Cardiac muscle cell (in vitro differentiated cells and primary cell): ENCODE data around the gene SLC66A2. TPM values are rescaled to one million over a fixed set of nuclear protein-coding genes. Genes with fewer than 3 reads are reported as not detected.

Experiments used
- DNase-seq, 2 donors: peaks; one replicate each; pipeline versions ENCODE4 v3.0.0 to v3.0.0-alpha.2; 2010 to 2017; ENCODE audit warnings: low read depth in 1 of 2, low spot score in 1 of 2
- H3K27ac ChIP-seq: fragments of 200-600 bp; sonication (generic); 2 replicates; pipeline ENCODE4 v1.5.1; 2016
- H3K27me3 ChIP-seq: fragments of 200-600 bp; sonication (generic); 2 replicates; pipeline ENCODE4 v1.6.0; 2016; ENCODE audit warnings: control low read depth
- H3K36me3 ChIP-seq: fragments of 200-600 bp; sonication (generic); 2 replicates; pipeline ENCODE4 v1.5.1; 2016; ENCODE audit warnings: control low read depth
- H3K4me1 ChIP-seq: fragments of 200-600 bp; sonication (generic); 2 replicates; pipeline ENCODE4 v1.8.1; 2017; ENCODE audit warnings: low read depth, mild to moderate bottlenecking, mixed run types
- H3K4me3 ChIP-seq: fragments of 200-600 bp; sonication (generic); 2 replicates; pipeline ENCODE4 v1.5.1; 2016; ENCODE audit warnings: mild to moderate bottlenecking
- H3K9me3 ChIP-seq: fragments of 200-600 bp; sonication (generic); 2 replicates; pipeline ENCODE4 v1.5.1; 2017; ENCODE audit warnings: low read depth, mild to moderate bottlenecking, control low read depth
- CTCF ChIP-seq: IDR thresholded peaks from 2 replicates; pipeline ENCODE4 v1.5.1; 2012; ENCODE audit warnings: low read depth, mild to moderate bottlenecking, low read length
- polyA plus RNA-seq: library from polyadenylated mRNA; unstranded; fragments of >200 nt; fragmentation: Nextera tagmentation; extraction: Ambion mirVana; gene quantifications from 2 replicates; pipeline ENCODE4 v1.2.1, GENCODE V29; 2016
- total RNA-seq: library from RNA; depleted of rRNA; stranded (reverse); fragments of >200 nt; gene quantifications from 2 replicates; pipeline ENCODE4 v1.2.3, GENCODE V29; 2016

Gene SLC66A2
- total and polyA plus RNA-seq, 2 experiments from 2014 or later = 36.4 to 43.9 TPM

- Histone ChIP-seq H3K4me1 (no peaks in the 10 kb centered on the region), H3K27me3 (no peaks in the 10 kb centered on the region), H3K4me3 (no peak overlapping the region), H3K36me3 (no peaks in the 10 kb centered on the region), H3K27ac (no peak overlapping the region), H3K9me3 (no peaks in the 10 kb centered on the region)
- TF ChIP-seq CTCF = no peak
- no peak for DNase-seq
Observed at GRCh38 chr18:79897940-79898625, 53.4 kb downstream of the SLC66A2 start.

DNA sequence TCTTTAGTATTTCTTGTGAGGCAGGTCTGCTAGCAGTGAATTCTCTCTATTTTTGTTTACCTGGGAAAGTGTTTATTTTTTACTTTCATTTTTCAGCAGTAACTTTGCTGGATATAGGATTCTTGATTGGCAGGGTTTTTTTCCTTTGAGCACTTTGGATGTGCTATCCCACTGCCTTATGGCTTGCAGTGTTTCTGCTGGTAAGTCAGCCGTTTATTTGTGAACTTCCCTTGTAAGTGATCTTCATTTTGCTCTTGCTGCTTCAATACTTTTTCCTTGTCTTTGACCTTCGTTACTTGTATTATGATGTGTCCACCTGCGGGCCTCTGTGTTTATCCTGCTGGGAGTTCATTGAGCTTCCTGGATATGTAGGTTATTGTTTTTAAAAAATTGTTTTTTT lies 54.7 kb downstream of the SLC66A2 start:
- Histone ChIP-seq H3K27ac (no peak overlapping the region), H3K9me3 (no peaks in the 10 kb centered on the region), H3K4me1 (no peaks in the 10 kb centered on the region), H3K27me3 (no peaks in the 10 kb centered on the region), H3K36me3 (no peaks in the 10 kb centered on the region), H3K4me3 (no peak overlapping the region)
- no peak for TF ChIP-seq CTCF
- DNase-seq = no peak

GRCh38 chr18:79890674-79891073 lies 60.8 kb downstream of the SLC66A2 start:
- no peaks in the 10 kb centered on the region for H3K4me1 ChIP-seq
- no peak overlapping the region for H3K27ac ChIP-seq
- TF ChIP-seq CTCF = no peak
- no peaks in the 10 kb centered on the region for H3K9me3 ChIP-seq
- no peaks in the 10 kb centered on the region for H3K27me3 ChIP-seq
- H3K36me3 ChIP-seq = no peaks in the 10 kb centered on the region
- no peak overlapping the region for H3K4me3 ChIP-seq
- DNase-seq = no peak

- DNase-seq = no peak
- no peak overlapping the region for H3K4me3 ChIP-seq
- H3K9me3 ChIP-seq = no peaks in the 10 kb centered on the region
- H3K36me3 ChIP-seq = no peaks in the 10 kb centered on the region
- H3K27me3 ChIP-seq = no peaks in the 10 kb centered on the region
- no peak for TF ChIP-seq CTCF
- H3K4me1 ChIP-seq = no peaks in the 10 kb centered on the region
- H3K27ac ChIP-seq = no peak overlapping the region
Observed at GRCh38 chr18:79889569-79889968, 61.9 kb downstream of the SLC66A2 start.

DNA sequence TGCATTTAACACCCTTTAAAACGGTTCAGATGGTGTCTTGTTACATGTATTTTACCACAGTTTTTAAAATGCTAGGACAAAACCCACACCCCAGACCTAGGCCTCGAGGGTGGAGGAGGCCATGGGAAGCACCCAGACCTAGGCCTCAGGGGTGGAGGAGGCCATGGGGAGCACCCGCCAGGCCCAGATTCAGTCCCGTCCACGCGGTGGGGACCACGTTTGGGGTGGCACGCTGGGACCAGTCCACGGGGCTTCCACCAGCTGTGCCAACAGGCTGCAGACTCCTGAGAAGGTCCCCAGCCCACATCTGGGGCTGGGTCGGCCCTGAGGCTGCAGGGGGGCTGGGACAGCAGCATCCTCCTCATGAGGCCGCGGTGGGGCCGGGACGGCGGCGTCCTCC lies 63.4 kb downstream of the SLC66A2 start:
- no peak overlapping the region for H3K27ac ChIP-seq

More for the DNA sequence above, 63.4 kb downstream of the SLC66A2 start:
- DNase-seq = no peak
- Histone ChIP-seq H3K36me3 (no peaks in the 10 kb centered on the region), H3K4me3 (no peak overlapping the region), H3K27me3 (no peaks in the 10 kb centered on the region), H3K9me3 (no peaks in the 10 kb centered on the region), H3K4me1 (no peaks in the 10 kb centered on the region)
- TF ChIP-seq CTCF = no peak
